Duodenal mucosa (tissue), 2 donors: Measurements from ENCODE around the gene PPAN.

Experiments used
- H3K27ac ChIP-seq: one replicate; pipeline ENCODE4 v1.7.0; 2013; ENCODE audit warnings: low read depth, low read length
- H3K27me3 ChIP-seq, 2 donors: one replicate each; pipeline ENCODE4 v1.7.0; 2013; ENCODE audit warnings: low read length in 2 of 2, control low read depth in 1 of 2; ENCODE audit not compliant: insufficient read depth in 2 of 2, control insufficient read depth in 1 of 2
- H3K36me3 ChIP-seq, 2 donors: one replicate each; pipeline ENCODE4 v1.7.0; 2013; ENCODE audit warnings: low read length in 2 of 2, control low read depth in 1 of 2; ENCODE audit not compliant: insufficient read depth in 2 of 2, control insufficient read depth in 1 of 2
- H3K4me1 ChIP-seq, 2 donors: one replicate each; pipeline ENCODE4 v1.7.0; 2013; ENCODE audit warnings: low read length in 2 of 2, control low read depth in 1 of 2; ENCODE audit not compliant: insufficient read depth in 2 of 2, control insufficient read depth in 1 of 2
- H3K4me3 ChIP-seq, 2 donors: one replicate each; pipeline ENCODE4 v1.7.0; 2013; ENCODE audit warnings: low read length in 2 of 2, low read depth in 1 of 2
- H3K9ac ChIP-seq, 2 donors: one replicate each; pipeline ENCODE4 v1.7.0; 2013; ENCODE audit warnings: low read length in 2 of 2, low read depth in 1 of 2
- H3K9me3 ChIP-seq, 2 donors: one replicate each; pipeline ENCODE4 v1.7.0; 2013; ENCODE audit warnings: low read length in 2 of 2, control low read depth in 1 of 2; ENCODE audit not compliant: control insufficient read depth in 1 of 2

Gene PPAN

GRCh38 chr19:10139952-10140351, 33.8 kb downstream of the PPAN start:
- Histone ChIP-seq H3K36me3 (peaks cover 20 to 96% of the 10 kb centered on the region in 2 donors), H3K4me3 (no peak overlapping the region), H3K4me1 (no peaks in the 10 kb centered on the region), H3K27me3 (no peaks in the 10 kb centered on the region), H3K27ac (no peak overlapping the region), H3K9me3 (no peaks in the 10 kb centered on the region), H3K9ac (no peak overlapping the region)

DNA sequence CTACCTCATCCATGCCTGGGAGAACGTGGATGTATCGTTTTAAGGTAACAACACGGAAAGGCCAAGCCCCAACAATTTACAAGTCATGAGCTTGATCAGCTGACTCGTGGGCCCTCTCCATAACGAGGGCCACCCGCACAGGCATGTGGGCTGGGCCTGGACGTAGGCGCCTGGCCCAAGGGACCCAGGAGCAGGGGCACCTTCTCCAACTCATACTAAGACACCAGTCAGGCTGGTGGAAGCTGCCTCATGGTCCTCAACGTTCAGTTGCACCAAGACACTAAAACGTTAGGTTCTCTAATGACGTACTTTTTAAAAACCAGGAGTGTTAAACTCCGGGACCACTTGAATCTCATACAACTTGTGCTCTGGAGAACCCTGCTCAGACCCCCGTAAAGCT, 35.3 kb downstream of the PPAN start:
- H3K4me3 ChIP-seq = no peak overlapping the region
- no peaks in the 10 kb centered on the region for H3K27me3 ChIP-seq
- no peak overlapping the region for H3K9ac ChIP-seq
- peaks cover 32 to 97% of the 10 kb centered on the region in 2 donors for H3K36me3 ChIP-seq
- no peaks in the 10 kb centered on the region for H3K9me3 ChIP-seq
- H3K4me1 ChIP-seq = no peaks in the 10 kb centered on the region
- H3K27ac ChIP-seq = no peak overlapping the region

GRCh38 chr19:10141973-10142372, 35.8 kb downstream of the PPAN start:
- Histone ChIP-seq H3K9me3 (no peaks in the 10 kb centered on the region), H3K36me3 (peaks cover 33 to 96% of the 10 kb centered on the region in 2 donors), H3K9ac (no peak overlapping the region), H3K4me3 (no peak overlapping the region), H3K27ac (no peak overlapping the region), H3K27me3 (no peaks in the 10 kb centered on the region), H3K4me1 (no peaks in the 10 kb centered on the region)

DNA sequence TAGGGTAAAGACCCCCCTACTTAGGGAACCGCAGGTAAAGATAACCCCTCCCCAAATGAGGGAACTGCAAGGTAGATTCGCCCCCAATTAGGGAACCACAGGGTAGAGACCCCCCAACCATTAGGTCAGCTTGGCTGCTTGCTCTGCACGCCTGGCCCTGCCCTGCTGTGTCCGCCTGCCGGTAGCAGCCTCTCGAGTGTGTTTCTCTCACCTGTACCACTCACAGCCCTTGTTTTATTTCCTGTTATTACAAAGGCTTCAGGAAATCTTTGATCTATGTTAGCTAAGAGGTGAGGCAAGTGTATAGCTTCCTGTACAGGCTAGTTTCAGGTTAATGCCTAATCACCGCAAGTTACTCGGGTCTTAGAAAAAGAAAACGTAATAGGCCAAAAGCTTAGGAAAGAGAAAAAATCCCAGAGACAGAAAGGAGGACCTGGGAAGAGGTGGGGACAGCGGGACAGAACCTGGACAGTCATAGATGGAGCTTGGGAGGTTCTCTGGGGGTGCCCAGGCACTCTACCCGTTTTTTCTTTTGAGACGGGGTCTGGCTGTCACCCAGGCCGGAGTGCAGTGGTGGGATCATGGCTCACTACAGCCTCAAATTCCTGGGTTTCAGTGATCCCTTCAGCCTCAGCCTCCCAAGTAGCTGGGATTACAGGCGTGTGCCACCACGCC, 36.7 kb downstream of the PPAN start:
- peaks cover 28 to 88% of the 10 kb centered on the region in 2 donors for H3K36me3 ChIP-seq
- H3K4me1 ChIP-seq = no peaks in the 10 kb centered on the region
- peak overlapping the region; percentile 28 for H3K27ac ChIP-seq
- H3K9me3 ChIP-seq = no peaks in the 10 kb centered on the region
- H3K9ac ChIP-seq = peak overlapping the region in 1 of 2 donors; percentile 32
- no peaks in the 10 kb centered on the region for H3K27me3 ChIP-seq
- no peak overlapping the region for H3K4me3 ChIP-seq

DNA sequence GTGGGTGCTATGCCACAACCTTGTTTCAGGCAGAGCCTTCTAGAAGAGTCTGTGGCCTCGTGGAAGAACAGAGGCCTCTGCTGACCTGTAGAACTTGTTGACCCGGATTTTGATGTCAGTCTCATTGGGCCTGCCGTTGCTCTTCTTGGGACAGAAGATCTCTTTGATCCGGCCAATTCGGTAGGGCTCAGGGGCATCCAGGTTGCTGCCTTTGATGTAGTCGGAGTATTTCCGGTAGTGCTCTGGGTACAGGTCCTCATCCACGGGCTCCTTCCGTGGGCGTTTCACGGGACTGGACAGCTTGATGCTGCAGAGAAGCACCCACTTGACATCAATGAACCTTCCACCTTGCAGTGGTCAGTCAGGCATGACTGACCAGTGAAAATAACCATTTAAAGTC, 37.5 kb downstream of the PPAN start:
- H3K9me3 ChIP-seq = no peaks in the 10 kb centered on the region
- H3K4me1 ChIP-seq = no peaks in the 10 kb centered on the region
- H3K9ac ChIP-seq = no peak overlapping the region
- H3K27ac ChIP-seq = no peak overlapping the region
- no peaks in the 10 kb centered on the region for H3K27me3 ChIP-seq
- H3K4me3 ChIP-seq = no peak overlapping the region
- H3K36me3 ChIP-seq = peaks cover 31 to 83% of the 10 kb centered on the region in 2 donors

DNA sequence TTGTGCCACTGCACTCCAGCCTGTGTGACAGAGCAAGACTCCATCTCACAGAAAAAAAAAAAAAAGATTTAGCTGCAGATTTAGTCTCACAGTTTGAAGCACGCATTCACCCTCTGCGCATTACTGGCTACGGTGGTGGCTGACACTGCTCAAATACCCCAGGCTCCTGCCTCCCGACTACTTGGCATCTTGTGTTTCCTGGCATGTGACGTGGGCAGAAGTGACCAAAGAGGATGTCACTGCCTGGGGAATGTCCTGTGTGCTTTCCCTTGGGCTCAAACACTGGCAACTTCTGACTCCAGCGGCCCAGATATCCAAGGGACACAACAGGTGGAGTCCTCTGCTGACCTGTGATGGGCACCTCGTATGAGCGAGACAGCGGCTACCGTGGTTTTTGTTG, 38.2 kb downstream of the PPAN start:
- H3K9me3 ChIP-seq = no peaks in the 10 kb centered on the region
- peaks cover 36 to 81% of the 10 kb centered on the region in 2 donors for H3K36me3 ChIP-seq
- H3K9ac ChIP-seq = no peak overlapping the region
- H3K4me1 ChIP-seq = no peaks in the 10 kb centered on the region
- no peaks in the 10 kb centered on the region for H3K27me3 ChIP-seq
- no peak overlapping the region for H3K4me3 ChIP-seq
- no peak overlapping the region for H3K27ac ChIP-seq

DNA sequence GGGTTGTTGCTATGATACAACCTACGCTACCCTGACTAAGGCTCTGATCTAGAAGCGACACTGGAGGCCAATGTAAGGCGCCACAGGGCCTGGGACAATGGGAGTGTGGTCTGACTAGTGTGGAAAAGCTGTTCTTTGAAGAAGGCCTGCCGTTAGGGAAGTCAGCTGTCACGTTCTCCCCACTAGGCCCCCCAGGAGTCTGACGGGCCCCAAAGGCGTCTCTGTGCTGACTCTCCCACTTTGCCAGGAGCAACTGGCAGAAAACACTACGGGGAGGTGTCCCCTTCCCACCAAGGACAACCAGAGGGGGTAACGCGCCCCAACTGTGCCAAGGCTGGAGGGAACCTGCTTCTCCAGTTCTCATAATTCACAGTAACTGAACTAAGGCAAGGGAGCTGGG, 38.9 kb downstream of the PPAN start:
- peaks cover 40 to 81% of the 10 kb centered on the region in 2 donors for H3K36me3 ChIP-seq

GRCh38 chr19:10146142-10146541, 40.0 kb downstream of the PPAN start:
- Histone ChIP-seq H3K4me3 (no peak overlapping the region), H3K27me3 (no peaks in the 10 kb centered on the region), H3K9me3 (no peaks in the 10 kb centered on the region), H3K4me1 (no peaks in the 10 kb centered on the region), H3K9ac (no peak overlapping the region), H3K27ac (no peak overlapping the region), H3K36me3 (peaks cover 48 to 83% of the 10 kb centered on the region in 2 donors)

More for the DNA sequence above, 38.9 kb downstream of the PPAN start:
- Histone ChIP-seq H3K4me1 (no peaks in the 10 kb centered on the region), H3K4me3 (no peak overlapping the region), H3K9ac (no peak overlapping the region), H3K27ac (no peak overlapping the region), H3K27me3 (no peaks in the 10 kb centered on the region), H3K9me3 (no peaks in the 10 kb centered on the region)

DNA sequence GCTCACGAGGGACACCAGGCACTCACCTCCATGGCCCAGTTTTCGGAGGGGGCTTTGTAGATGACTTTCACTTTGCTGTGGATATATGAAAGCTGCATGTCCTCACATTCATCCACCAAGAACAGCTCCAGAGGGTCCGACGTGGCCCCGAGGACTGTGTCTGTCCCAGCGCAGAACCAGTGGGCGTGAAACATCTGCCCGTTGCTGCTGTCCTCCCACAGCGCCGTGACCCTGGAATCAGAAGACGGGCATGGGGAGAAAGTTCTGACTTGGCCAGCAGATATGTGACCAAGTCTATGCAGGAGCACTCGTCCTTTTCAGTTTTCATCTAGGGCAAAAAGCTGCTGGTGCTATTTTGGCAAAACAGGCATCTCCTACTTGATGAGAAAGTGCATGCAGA, 43.3 kb downstream of the PPAN start:
- no peak overlapping the region for H3K27ac ChIP-seq
- no peaks in the 10 kb centered on the region for H3K27me3 ChIP-seq
- peaks cover 46 to 81% of the 10 kb centered on the region in 2 donors for H3K36me3 ChIP-seq
- no peak overlapping the region for H3K9ac ChIP-seq
- H3K4me1 ChIP-seq = no peaks in the 10 kb centered on the region
- H3K4me3 ChIP-seq = no peak overlapping the region
- H3K9me3 ChIP-seq = no peaks in the 10 kb centered on the region

DNA sequence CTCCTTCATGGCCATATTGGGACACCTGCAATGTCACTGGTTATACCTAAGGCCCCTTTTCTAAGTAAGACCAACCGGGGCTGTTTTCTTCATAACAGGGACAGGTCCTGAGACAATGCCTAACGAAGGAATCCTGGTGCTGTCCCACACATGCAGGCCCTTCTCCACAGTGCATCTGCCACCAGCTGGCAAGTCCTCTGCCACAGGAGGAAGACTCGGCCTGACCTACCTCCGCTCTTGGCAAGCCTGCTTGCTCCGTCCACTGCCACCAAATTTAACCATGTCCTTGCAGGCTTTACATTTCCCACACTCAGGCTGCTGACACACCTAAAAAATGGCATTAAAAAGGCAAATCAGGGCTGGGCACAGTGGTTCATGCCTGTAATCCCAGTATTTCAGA, 45.4 kb downstream of the PPAN start:
- Histone ChIP-seq H3K9ac (no peak overlapping the region), H3K27me3 (no peaks in the 10 kb centered on the region), H3K4me3 (no peak overlapping the region), H3K27ac (no peak overlapping the region), H3K9me3 (no peaks in the 10 kb centered on the region), H3K36me3 (peaks cover 34 to 80% of the 10 kb centered on the region in 2 donors), H3K4me1 (no peaks in the 10 kb centered on the region)
